HG03439 (cell line): ENCODE data around the gene FMO3.

ENCODE experiments used
- ATAC-seq: cut with Tn5 transposase; IDR thresholded peaks from one replicate; pipeline ENCODE4 v1.9.1; 2021; ENCODE audit warnings: mild to moderate bottlenecking, moderate library complexity; ENCODE audit not compliant: unreplicated experiment

FMO3 gene

GRCh38 chr1:171115280-171115897, 24.7 kb downstream of the FMO3 start:
- no peak for ATAC-seq

- ATAC-seq: no peak
Observed at GRCh38 chr1:171116676-171117075, 26.0 kb downstream of the FMO3 start.

GRCh38 chr1:171117085-171117484, 26.4 kb downstream of the FMO3 start:
- ATAC-seq: no peak

- no peak for ATAC-seq
Observed at GRCh38 chr1:171119648-171120047, 28.9 kb downstream of the FMO3 start.

- no peak for ATAC-seq
Observed at GRCh38 chr1:171122299-171122698, 31.6 kb downstream of the FMO3 start.

- ATAC-seq: no peak
Observed at GRCh38 chr1:171122893-171123292, 32.2 kb downstream of the FMO3 start.

GRCh38 chr1:171126504-171126903, 35.8 kb downstream of the FMO3 start:
- ATAC-seq: no peak

GRCh38 chr1:171127099-171127498, 36.4 kb downstream of the FMO3 start:
- ATAC-seq: no peak

- no peak for ATAC-seq
Observed at GRCh38 chr1:171127501-171127900, 36.8 kb downstream of the FMO3 start.

GRCh38 chr1:171128463-171128862, 37.8 kb downstream of the FMO3 start:
- ATAC-seq: no peak

- no peak for ATAC-seq
Observed at GRCh38 chr1:171134204-171134923, 43.7 kb downstream of the FMO3 start.

GRCh38 chr1:171137580-171137979, 46.9 kb downstream of the FMO3 start:
- ATAC-seq: no peak

GRCh38 chr1:171138980-171139379, 48.3 kb downstream of the FMO3 start:
- ATAC-seq: no peak

GRCh38 chr1:171139890-171140289, 49.2 kb downstream of the FMO3 start:
- ATAC-seq: no peak

- ATAC-seq: no peak
Observed at GRCh38 chr1:171140401-171140800, 49.7 kb downstream of the FMO3 start.

- ATAC-seq: no peak
Observed at GRCh38 chr1:171140956-171141687, 50.4 kb downstream of the FMO3 start.

GRCh38 chr1:171141688-171142415, 51.1 kb downstream of the FMO3 start:
- no peak for ATAC-seq

GRCh38 chr1:171142416-171143385, 52.0 kb downstream of the FMO3 start:
- no peak for ATAC-seq

GRCh38 chr1:171150156-171150555, 59.5 kb downstream of the FMO3 start:
- ATAC-seq: no peak

GRCh38 chr1:171152549-171152948, 61.8 kb downstream of the FMO3 start:
- no peak for ATAC-seq
